ENCODE measurements around the gene KLC1.
"Not testable (repeated sequence)": the region's sequence is repeated elsewhere in the genome, so short reads cannot be mapped to it uniquely, and the experiment has no call there.

Gene KLC1

DNA sequence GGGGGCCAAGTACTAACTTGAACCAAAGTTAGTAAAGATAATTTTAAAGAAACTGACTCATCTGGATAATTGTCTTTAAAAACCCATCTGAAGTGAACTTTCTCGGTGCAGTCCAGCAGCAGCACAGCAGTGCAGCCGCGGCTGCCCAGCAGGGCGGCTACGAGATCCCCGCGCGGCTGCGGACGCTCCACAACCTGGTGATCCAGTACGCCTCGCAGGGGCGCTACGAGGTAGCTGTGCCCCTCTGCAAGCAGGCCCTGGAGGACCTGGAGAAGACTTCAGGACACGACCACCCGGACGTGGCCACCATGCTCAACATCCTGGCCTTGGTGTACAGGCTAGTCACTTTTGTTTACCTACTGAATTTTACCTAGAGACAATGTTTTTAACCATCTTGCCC lies 33.6 kb downstream of the KLC1 start:
- no peak for DNase-seq

DNA sequence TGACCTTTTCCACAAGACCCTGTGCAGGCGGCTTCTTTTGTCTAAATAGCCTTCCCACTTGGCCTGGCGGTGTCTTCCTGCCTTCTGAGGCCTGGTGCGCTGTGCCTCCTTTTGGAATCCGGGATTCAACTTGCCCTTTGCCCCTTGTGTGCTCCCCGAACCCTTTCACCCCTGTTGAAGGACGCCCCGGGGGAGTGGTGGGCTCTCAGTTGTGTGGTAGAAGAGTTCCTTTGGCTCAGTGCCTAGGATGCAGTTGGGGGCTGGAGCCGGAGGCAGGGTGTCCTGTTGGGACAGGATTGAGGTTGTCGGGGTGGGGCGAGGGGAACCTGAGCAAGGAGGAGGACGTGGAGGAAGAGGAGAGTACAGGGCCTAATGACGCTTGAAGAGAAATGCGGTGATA lies 34.5 kb downstream of the KLC1 start:
- DNase-seq: no peak

GRCh38 chr14:103667671-103668070 lies 38.7 kb downstream of the KLC1 start:
- no peak for DNase-seq

- no peak for DNase-seq
Measured at GRCh38 chr14:103668117-103668516, 39.1 kb downstream of the KLC1 start.

DNA sequence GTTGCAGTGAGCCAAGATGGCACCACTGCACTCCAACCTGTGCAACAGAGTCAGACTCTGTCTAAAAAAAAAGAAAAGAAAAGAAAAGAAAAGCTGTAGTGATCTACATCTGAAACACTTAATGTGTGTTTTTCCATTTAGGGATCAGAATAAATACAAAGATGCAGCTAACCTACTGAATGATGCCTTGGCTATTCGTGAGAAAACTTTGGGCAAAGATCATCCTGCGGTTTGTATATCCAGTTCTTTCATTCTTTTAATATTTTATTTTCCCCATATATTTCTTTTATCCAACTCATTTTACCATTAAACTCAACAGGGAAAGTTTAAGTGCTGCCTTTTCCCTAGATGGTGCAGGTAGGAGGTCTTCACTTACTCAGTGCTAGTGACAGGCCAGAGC lies 40.4 kb downstream of the KLC1 start:
- DNase-seq: no peak

DNA sequence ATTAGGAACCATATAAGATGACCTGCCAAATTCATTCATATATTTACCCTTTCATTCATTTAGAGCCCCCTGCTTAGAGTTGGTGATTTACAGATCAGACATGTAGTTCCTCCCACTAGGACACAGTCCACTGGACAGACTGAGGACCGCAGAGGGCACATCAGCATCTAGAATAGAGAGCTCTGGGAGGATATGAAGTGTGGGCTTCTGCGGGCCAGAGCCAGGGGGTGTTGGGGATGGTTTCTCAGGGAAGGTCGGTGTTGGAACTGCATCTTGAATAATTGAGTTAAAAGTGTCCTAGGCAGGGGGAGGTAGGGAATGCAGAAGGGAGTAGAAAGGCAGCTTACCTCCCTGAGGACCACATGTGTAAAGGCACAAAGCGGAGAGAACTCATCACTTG lies 42.9 kb downstream of the KLC1 start:
- no peak for DNase-seq

DNA sequence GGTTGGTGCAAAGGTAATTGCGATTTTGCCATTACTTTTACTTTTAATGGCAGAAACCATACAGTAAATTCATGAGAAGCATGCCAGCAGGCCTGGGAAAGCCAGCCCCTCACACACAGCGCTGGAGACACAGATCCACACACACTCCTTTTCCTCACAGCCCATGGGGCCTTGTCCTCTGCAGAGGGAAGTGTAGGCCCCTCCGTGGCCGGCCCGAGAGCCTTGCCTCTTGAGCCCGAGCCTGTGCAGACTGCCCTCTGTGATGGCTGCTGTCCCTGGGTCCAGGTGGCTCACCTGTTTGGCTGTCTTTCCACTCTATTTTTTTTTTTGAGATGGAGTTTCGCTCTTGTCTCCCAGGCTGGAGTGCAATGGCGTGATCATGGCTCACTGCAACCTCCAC lies 46.9 kb downstream of the KLC1 start:
- DNase-seq: no peak

DNA sequence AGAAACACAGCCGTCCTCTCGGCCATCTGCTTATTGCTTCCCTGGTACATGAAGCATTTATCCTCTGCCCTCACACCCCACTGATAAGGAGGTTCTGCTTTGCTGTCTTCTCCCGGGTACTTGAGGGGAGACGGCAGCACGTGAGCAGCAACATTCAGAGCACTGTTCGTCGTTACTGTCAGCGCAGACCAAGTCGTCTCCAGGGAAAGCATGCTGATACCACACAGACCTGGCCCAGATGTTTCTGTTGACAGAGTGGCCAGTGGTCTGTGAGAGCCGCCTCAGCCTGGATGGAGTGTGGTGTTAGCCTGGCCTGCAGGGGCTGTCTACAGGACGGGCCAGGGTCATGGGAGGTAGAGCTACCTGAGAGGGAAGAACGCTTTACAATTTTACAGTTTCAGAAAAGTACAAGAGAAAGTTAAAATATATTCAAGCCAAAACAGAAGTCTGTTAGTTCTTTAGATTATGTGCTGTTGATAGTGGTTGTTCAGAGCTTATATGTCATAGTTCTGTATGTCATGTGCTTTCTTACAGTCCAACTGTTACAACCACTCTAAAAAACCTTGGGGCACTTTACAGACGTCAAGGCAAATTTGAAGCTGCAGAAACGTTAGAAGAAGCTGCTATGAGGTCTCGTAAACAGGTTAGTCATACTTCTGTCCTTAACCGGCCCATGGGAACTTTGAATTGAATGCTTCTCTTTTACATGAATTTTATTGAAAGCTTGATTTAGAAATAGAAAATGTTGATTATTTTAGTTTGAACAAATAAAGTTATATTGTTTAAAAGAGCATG lies 48.1 kb downstream of the KLC1 start:
- no peak for DNase-seq

GRCh38 chr14:103679351-103679750 lies 50.3 kb downstream of the KLC1 start:
- DNase-seq: peak in 4 of 6 experiments; percentile 3 to 43 (median 13)

GRCh38 chr14:103680491-103681231 lies 51.6 kb downstream of the KLC1 start:
- no peak for DNase-seq

GRCh38 chr14:103683139-103683538 lies 54.1 kb downstream of the KLC1 start:
- DNase-seq: no peak

DNA sequence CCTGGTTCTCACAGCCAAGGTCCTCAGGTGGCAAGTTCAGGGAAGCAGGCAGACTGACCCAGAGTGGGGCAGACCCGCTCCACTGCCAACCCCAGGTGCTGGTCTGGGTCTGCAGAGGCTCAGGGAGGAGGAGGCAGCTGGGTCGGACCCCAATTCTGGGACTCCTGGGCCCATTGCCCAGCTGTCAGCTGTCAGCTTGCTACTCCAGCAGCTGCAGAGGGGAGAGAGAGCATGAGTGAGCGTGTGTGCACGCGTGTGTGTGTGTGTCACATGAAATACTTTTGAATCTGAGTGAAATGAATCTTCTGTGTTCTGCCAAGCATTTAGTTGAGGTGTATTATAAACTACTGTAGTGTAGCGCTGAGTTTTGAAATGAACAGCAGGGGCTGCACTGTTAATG lies 55.5 kb downstream of the KLC1 start:
- DNase-seq: no peak

- DNase-seq: no peak
Measured at GRCh38 chr14:103684871-103685270, 55.9 kb downstream of the KLC1 start.

GRCh38 chr14:103685276-103686211 lies 56.5 kb downstream of the KLC1 start:
- DNase-seq: no peak

DNA sequence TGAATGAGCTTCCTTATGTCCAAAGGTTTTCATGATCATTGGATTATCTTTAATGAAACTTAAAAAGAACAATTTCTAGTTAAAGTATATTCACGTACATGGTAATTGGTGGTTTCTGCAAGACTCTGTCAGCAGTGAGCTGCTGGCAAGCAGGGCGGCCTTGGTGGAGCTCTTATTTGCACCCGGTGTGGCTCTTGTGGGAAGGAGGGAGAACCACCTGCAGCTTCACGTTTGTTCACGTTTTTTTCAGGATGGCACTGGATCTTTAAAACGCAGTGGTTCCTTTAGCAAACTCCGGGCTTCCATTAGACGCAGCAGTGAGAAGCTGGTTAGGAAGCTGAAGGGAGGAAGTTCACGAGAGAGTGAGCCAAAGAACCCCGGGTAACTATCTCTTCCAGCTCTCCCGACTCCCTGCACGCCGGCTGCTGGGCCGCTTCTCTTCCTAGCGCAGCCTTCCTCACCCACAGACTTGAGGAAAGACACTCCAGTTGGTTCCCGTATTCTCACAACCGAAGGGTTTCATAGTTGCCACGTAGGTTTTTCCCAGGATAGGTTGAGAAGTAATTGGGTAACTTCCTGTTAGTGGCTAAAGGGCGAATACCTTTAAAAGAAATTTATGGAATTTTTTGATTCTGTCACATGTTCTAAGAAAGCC lies 57.9 kb downstream of the KLC1 start:
- no peak for DNase-seq

DNA sequence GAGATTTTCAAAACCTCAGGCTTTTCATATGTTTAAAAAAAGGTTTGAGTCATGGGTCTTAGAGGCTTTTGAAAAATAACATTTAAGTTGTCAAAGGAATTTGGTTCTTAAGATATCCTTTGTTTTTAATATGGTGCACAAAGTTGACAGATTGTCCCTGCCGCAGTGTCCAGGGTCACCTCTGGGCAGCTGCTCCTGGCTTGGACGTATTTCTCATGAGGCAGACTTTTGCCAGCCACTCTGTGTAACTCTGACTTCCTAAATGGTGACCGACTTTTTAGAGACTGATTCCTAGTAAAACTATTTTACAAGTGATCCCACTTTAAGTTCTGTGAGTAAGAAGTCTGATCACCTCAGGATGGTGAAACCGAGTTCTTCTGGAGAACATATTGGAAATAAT lies 58.7 kb downstream of the KLC1 start:
- no peak for DNase-seq

DNA sequence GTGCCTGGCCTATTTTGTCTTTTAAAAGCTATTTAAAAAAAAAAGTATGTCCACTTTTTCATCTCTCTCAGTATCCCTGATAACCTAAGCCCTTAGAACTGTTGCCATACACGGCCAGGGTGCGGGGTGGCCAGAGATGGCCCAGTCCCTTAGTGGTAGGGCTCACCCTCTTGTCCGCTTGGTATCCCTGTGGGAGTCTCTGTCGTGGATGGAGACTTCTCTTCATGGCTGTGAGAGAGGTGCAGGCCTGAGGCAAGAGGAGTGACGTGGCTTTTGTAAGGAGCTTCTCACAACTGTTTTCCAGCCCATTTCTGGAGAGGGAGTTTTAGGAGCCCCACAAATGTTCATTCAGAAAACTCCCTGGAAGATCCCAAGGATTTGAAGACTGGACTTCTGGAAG lies 59.4 kb downstream of the KLC1 start:
- no peak for DNase-seq

DNA sequence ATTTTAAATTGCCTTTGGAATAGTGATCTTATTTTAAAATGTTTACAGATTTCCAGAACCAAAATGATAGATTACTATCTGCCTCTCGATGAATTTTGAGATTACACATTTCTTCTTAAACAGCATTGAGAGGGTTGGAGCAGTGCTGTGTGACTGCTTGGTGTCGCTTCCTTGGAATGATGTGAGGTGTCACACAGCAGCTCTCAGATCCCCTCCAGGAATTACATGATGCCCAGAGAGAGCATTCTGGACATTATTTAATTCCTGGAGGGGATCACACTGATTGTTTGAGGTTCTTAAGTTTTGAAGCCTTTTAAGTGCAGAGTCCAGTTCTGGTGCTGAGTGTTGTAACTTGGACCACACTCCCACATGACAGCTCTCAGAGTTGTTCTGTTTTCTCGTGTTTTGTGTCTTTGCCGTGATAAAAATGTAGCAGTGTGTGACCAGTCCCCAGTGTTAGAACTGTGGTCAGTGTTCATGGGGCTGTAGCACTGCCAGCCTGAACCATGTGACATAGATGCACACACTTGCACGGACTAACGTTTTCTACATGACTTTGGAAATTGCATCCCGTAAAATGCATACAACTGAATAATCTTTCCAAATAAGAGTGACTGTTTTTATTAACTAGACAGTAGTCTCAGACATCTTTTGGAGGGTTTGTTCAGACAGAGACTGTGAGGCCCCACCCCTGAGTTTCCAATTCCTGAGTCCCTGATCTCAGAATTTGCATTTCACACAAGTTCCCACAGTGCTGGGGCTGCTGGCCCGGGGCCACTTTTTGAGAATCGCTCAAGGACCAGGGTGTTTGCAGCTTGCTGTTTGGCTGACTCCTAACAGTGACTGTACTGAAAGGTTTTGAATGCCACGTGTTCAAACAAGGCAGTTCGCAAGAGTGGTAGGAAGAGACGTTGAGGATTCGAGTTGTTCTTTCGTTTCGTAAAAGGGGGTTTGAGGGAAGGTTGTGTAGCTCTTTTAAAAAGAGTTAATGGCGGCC lies 60.2 kb downstream of the KLC1 start:
- DNase-seq: no peak

DNA sequence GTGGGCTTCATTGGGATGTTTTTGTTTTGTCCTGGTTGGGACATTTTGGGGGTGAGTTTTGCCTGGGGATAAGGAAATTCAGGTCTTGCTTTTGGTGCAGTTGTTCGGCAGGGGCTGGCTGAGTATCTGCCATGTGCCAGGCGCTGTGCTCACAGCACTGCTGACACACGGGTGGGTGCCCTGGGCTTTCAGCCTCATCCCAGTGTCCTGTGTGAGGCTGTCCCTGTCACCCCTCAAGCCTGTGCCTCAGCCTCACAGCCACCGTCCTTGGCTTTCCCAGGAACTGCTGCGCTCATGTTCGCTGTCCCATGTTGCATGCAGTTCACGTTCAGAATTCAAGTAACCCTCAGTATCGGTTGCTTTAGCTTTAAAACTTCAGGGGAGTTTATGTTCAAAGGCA lies 61.3 kb downstream of the KLC1 start:
- no peak for DNase-seq

DNA sequence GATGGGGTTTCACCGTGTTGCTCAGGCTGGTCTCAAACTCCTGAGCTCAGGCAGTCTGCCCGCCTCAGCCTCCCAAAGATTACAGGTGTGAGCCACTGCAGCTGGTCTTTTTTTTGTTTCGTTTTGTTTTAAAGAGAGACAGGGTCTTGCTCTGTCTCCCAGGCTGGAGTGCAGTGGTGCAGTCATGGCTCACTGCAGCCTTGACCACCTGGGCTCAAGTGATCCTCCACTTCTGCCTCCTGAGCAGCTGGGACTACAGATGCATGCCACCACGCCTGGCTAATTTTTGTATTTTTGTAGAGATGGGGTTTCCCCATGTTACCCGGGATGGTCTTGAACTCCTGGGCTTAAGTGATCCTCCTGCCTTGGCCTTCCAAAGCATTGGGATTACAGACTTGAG lies 62.6 kb downstream of the KLC1 start:
- DNase-seq: not testable (repeated sequence)

DNA sequence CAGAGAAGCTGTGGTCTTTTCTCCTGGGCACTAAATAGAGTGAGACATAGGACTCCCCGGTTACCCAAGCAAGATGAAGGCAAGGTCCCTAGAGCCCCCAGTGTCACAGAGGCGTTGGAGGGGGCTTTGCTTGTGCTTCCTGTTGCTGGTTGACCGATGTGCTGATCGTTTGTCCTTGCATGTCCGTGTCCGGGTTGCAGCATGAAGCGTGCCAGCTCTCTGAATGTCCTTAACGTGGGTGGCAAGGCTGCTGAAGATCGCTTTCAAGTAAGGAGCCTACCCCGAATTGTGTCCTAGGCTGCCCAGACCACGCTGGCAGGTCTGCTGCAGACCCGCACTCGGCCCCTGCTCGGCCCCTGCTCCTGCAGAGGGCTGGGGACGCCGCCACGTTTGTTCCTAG lies 63.1 kb downstream of the KLC1 start:
- DNase-seq: no peak

DNA sequence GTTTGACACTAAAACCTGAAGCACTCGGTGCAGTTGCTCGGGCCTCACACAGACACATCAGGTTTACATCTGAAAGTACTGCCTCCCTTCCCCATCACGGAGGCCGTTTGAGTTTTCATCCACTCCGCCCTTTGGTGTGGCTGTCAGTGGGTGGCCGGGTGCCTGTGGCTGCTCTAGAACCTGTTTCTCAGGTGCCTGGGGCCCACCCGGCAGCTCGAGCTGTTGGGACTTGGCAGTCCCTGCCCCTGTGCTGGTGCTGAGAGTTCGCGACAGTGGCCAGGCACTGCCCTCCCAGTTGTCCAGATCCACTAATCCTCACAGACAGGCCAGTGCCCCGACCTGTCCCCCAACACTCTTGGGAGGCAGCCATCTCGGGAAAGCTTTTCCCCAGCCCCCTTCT lies 63.9 kb downstream of the KLC1 start:
- no peak for DNase-seq
